Activated CD8-positive, alpha-beta T cell treated with anti-CD3 and anti-CD28 coated beads, Interleukin-2, amount 10 ng/mL, durations not matched to agents 7 days and 5 days (primary cell): Measurements from ENCODE around the gene ANKMY2. TPM values are rescaled to one million over a fixed set of nuclear protein-coding genes. Genes with fewer than 3 reads are reported as not detected.
"Not testable (repeated sequence)": the region's sequence is repeated elsewhere in the genome, so short reads cannot be mapped to it uniquely, and the experiment has no call there.

Source experiments
- ATAC-seq: fragments of 150-1000 bp; cut with Tn5 transposase; one replicate; pipeline ENCODE4 v1.10.0; 2021; ENCODE audit warnings: moderate library complexity
- CTCF ChIA-PET: fragments of 350-600 bp; sonication (Branson Sonifier 250); formaldehyde crosslinking; loops from one replicate; lab custom pipeline; 2021; ENCODE audit warnings: antibody characterized with exemption; lab: Charles Lee
- POLR2A ChIA-PET: fragments of 350-600 bp; sonication (Branson Sonifier 250); formaldehyde crosslinking; loops from one replicate; lab custom pipeline; 2021; ENCODE audit warnings: antibody characterized with exemption; lab: Charles Lee
- DNase-seq: peaks from one replicate; pipeline ENCODE4 v3.0.0-alpha.2; 2020
- H3K27ac Mint-ChIP-seq: one replicate; pipeline ENCODE4 v1.8.0; 2021; ENCODE audit warnings: mild to moderate bottlenecking, mixed read lengths
- H3K27me3 Mint-ChIP-seq: one replicate; pipeline ENCODE4 v1.8.0; 2021; ENCODE audit warnings: low read depth, mixed read lengths
- H3K36me3 Mint-ChIP-seq: one replicate; pipeline ENCODE4 v1.8.0; 2021; ENCODE audit warnings: low read depth, mixed read lengths
- H3K4me1 Mint-ChIP-seq: one replicate; pipeline ENCODE4 v1.8.0; 2021; ENCODE audit warnings: low read depth, mixed read lengths
- H3K4me3 Mint-ChIP-seq: one replicate; pipeline ENCODE4 v1.8.0; 2021; ENCODE audit warnings: mild to moderate bottlenecking, mixed read lengths
- H3K9me3 Mint-ChIP-seq: one replicate; pipeline ENCODE4 v1.8.0; 2022; ENCODE audit warnings: mixed read lengths; ENCODE audit not compliant: insufficient read depth
- total RNA-seq, 2 experiments: library from RNA; stranded (reverse); gene quantifications; one replicate each; pipeline ENCODE4 v1.2.3, GENCODE V29; 2021

ANKMY2 gene
- total RNA-seq, 2 experiments from 2014 or later, result 14.3 to 14.5 TPM

DNA sequence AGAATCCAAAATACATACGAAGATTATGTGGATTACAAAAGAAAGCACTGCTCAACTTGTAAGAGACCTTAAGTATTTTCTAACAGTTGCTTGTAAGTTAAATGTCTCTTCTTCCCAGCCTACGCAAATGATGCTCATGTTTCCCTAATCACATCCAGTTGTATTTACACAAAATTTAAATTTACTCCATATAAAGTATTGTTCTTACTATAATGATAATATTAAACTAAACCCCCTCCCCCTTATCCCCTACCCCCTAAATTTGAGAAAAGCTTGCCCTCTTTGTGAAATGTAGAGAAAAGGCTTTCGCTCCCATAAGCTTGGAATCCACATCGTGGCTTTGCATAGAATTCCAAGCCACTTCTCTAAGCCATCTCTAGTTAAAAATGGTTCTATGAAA lies 29.4 kb downstream of the ANKMY2 start:
- no peaks in the 10 kb centered on the region for H3K27me3 Mint-ChIP-seq
- DNase-seq, result no peak
- H3K27ac Mint-ChIP-seq, result no peak overlapping the region
- peaks cover 33% of the 10 kb centered on the region for H3K36me3 Mint-ChIP-seq
- POLR2A ChIA-PET, result no interaction called here
- CTCF ChIA-PET, result no interaction called here
- H3K4me3 Mint-ChIP-seq, result no peak overlapping the region
- no peak for ATAC-seq
- peaks cover 6% of the 10 kb centered on the region for H3K4me1 Mint-ChIP-seq
- no peaks in the 10 kb centered on the region for H3K9me3 Mint-ChIP-seq

DNA sequence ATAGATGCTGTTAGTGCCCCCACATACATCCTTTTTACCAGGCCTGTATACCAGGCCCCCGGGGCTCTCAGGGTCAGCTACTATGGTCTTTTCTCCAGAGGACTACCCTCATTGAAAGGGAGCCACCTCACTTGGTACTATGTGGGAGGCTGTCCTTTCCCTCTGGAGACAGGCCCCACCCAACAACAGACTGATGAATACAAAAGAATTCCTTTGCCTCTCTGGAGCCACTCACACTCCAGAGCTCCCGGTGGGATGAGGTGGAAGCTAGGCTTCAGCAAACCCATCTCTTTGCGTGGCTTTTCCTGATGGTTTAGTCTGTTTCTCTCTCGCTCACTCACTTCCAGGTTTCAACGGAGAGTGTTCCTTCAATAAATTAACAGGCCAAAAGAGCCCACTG lies 30.3 kb downstream of the ANKMY2 start:
- CTCF ChIA-PET, result interaction anchor here (1.1 to 1.2 kb wide), 2 partner anchors 19 to 305 kb away, joined by 3 read pairs; no protein-coding TSS in a partner anchor
- ATAC-seq (no peak), DNase-seq (no peak)
- Mint-ChIP-seq H3K27ac (no peak overlapping the region), H3K4me3 (no peak overlapping the region), H3K27me3 (no peaks in the 10 kb centered on the region), H3K36me3 (peaks cover 35% of the 10 kb centered on the region), H3K9me3 (no peaks in the 10 kb centered on the region), H3K4me1 (peaks cover 4% of the 10 kb centered on the region)
- POLR2A ChIA-PET, result no interaction called here

DNA sequence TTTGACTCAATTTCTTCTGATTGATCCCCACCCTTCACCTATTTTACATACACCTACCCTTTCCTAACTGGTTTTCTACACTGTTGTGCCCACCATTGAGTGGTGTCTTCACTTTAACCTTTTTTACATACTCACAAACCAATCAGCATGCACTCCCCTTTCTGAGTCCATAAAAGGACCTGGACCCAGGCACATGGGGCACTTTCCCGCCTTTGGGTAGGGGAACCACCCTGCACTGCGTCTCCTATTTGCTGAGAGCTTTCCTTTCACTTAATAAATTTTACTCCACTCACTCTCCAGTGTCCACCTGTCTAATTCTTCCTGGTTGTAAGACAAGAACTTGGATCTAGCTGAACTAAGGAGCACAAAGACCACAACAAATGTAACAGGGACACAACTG lies 33.8 kb downstream of the ANKMY2 start:
- no peak overlapping the region for H3K4me3 Mint-ChIP-seq
- ATAC-seq (no peak), DNase-seq (no peak)
- ChIA-PET POLR2A (interaction anchor here (1.0 kb wide), 1 partner anchor 34 kb away, joined by 3 read pairs; the partner anchor contains the start of genes ANKMY2 and BZW2), CTCF (interaction anchor here (1.6 kb wide), 1 partner anchor 9 kb away, joined by 3 read pairs; no protein-coding TSS in a partner anchor)
- H3K9me3 Mint-ChIP-seq, result no peaks in the 10 kb centered on the region
- H3K27me3 Mint-ChIP-seq, result no peaks in the 10 kb centered on the region
- H3K36me3 Mint-ChIP-seq, result peaks cover 25% of the 10 kb centered on the region
- no peaks in the 10 kb centered on the region for H3K4me1 Mint-ChIP-seq
- no peak overlapping the region for H3K27ac Mint-ChIP-seq

DNA sequence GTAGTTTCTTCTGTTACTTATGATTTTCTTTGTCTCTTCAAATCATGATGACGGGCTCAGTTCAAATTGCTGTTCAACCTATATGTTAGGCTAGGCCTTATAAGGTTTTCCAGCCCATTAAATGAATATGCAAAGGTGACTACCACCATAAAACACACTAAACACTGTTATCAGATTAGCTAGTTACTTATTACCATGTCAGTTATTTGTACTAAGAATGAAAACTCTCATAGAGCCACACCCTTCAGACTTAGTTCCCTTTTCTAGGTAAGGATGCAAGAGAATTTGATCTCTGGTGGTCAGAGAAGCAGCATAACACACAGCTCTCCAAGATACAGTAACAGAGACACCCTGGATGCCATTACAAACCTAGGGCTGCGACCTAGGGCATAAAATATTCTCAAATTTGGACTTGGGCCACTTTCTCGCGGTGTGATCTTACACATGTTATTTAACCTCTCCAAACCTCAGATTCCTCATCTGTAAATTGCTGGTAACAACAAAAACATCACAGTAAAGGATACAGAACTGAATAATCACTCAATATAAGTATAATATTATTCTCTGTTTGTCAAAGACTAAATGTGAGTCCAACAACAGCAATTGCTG lies 35.6 kb downstream of the ANKMY2 start:
- Mint-ChIP-seq H3K27ac (no peak overlapping the region), H3K9me3 (no peaks in the 10 kb centered on the region), H3K4me1 (no peaks in the 10 kb centered on the region), H3K27me3 (no peaks in the 10 kb centered on the region), H3K4me3 (no peak overlapping the region), H3K36me3 (peaks cover 19% of the 10 kb centered on the region)
- POLR2A ChIA-PET, result interaction anchor here (0.6 kb wide), 1 partner anchor 15 kb away, joined by 3 read pairs; no protein-coding TSS in a partner anchor
- ATAC-seq (no peak), DNase-seq (no peak)
- CTCF ChIA-PET, result interaction anchor here (1.6 to 2.2 kb wide), 2 partner anchors 16 to 45 kb away, joined by 5 to 7 read pairs; no protein-coding TSS in a partner anchor

DNA sequence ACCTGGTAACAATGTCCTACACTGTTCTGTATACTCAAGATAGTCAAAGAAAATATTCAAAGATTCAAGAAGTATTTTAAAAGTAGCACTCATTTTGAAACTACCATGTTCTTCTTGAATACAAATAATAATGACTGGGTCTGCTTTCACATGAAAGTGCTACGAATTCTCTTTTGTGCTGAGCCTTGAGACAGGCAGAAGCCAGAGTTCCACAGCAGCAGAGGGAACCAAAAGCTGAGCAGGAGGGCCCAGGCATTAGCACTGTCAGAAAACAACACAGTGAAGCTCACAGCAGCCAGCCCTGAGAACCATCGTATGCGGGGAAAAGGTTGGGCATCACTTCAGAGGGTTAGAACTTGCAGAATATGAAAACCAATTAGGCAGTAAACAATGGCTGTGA lies 38.9 kb downstream of the ANKMY2 start:
- DNase-seq, result no peak
- no peaks in the 10 kb centered on the region for H3K27me3 Mint-ChIP-seq
- ChIA-PET CTCF (no interaction called here), POLR2A (no interaction called here)
- no peaks in the 10 kb centered on the region for H3K4me1 Mint-ChIP-seq
- H3K36me3 Mint-ChIP-seq, result peaks cover 27% of the 10 kb centered on the region
- H3K4me3 Mint-ChIP-seq, result no peak overlapping the region
- no peak overlapping the region for H3K27ac Mint-ChIP-seq
- no peaks in the 10 kb centered on the region for H3K9me3 Mint-ChIP-seq
- ATAC-seq, result no peak

DNA sequence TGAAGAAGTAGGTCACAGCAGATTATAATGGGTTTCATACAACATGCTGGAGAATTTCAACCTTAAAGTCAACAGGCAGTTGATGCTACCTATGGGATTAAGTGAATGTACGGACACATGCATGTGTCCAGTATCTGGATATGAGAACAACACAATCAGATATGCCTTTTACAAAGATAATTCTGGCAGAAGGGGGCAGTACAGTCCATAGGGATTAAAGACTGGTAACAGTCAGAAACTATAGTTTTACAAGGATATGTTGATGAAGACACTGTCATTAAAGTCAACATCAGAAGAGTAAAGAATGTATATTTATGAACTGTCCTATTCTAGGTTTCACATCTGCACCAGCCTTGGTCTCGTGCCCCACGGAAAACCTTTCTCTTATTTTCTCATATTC lies 41.5 kb downstream of the ANKMY2 start:
- Mint-ChIP-seq H3K27ac (no peak overlapping the region), H3K9me3 (no peaks in the 10 kb centered on the region), H3K4me3 (no peak overlapping the region), H3K27me3 (no peaks in the 10 kb centered on the region), H3K36me3 (peaks cover 36% of the 10 kb centered on the region), H3K4me1 (no peaks in the 10 kb centered on the region)
- ChIA-PET CTCF (interaction anchor here (1.6 kb wide), 1 partner anchor 14 kb away, joined by 3 read pairs; no protein-coding TSS in a partner anchor), POLR2A (no interaction called here)
- no peak for DNase-seq
- ATAC-seq, result no peak

DNA sequence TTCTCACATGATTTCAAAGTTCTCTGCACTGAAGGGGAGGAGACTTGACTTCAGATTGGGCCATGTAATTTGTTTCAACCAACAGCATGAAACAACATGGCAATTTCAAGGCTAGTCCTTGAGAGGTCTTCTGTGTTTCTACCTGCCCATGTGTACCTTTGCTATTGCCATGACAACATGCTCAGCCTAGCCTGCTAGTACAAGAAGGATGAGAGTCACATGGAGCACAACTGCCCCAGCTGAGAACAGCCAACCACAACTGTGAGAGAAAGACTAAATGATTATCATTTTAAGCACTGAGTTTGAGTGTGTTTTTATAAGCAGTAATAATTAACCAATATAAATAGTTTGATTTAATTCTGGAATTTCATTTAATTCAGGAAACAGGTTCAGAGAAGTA lies 41.9 kb downstream of the ANKMY2 start:
- DNase-seq, result no peak
- peaks cover 37% of the 10 kb centered on the region for H3K36me3 Mint-ChIP-seq

DNA sequence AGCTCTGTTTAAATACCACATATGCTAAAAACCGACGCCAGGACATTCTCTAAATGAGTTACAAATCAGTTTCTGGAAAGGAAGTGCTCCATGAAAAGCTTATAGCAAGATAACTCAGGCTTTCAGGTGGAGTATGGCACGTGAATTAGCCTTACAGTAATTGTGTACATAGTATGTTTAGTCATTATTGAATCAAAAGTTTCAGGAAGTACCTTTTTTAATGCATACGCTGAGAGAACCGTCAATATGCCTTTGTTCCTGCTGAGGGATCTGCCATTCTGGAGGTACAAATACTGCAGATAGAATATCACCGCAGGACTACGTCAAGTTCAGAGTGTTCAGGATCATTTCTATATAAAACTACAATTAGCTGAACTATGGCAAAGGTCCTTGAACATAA lies 45.7 kb downstream of the ANKMY2 start:
- ATAC-seq (no peak), DNase-seq (no peak)
- no peak overlapping the region for H3K27ac Mint-ChIP-seq
- CTCF ChIA-PET, result interaction anchor here (1.4 kb wide), 1 partner anchor 34 kb away, joined by 3 read pairs; no protein-coding TSS in a partner anchor
- no peaks in the 10 kb centered on the region for H3K27me3 Mint-ChIP-seq
- no peak overlapping the region for H3K4me3 Mint-ChIP-seq
- H3K4me1 Mint-ChIP-seq, result no peaks in the 10 kb centered on the region
- peaks cover 36% of the 10 kb centered on the region for H3K36me3 Mint-ChIP-seq
- no peaks in the 10 kb centered on the region for H3K9me3 Mint-ChIP-seq
- POLR2A ChIA-PET, result no interaction called here

More for the DNA sequence above, 41.9 kb downstream of the ANKMY2 start:
- ChIA-PET CTCF (interaction anchor here (1.6 to 2.1 kb wide), 2 partner anchors 15 to 39 kb away, joined by 3 to 10 read pairs; no protein-coding TSS in a partner anchor), POLR2A (no interaction called here)
- Mint-ChIP-seq H3K27me3 (no peaks in the 10 kb centered on the region), H3K4me3 (no peak overlapping the region), H3K4me1 (no peaks in the 10 kb centered on the region), H3K27ac (no peak overlapping the region), H3K9me3 (no peaks in the 10 kb centered on the region)
- ATAC-seq, result peak; percentile 42

DNA sequence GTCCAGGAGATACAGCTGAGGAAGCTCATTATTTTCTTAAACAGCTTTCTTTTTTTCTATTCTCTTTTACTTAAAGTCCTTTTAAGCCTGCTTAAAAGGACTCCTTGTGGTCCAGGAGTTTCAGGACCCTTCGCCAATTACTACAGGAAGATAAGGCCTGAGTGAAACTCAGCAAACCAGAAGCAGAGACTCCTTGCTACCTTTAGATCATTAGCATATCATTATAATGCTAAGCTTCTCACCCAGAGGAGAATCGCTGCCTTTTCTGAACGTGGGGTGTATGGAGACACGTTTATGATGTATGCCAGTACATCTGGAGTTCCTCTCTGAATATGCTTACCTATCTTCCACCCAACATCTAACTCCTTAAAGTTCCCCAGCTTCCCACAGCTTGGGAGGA lies 47.5 kb downstream of the ANKMY2 start:
- no peak for ATAC-seq
- no peaks in the 10 kb centered on the region for H3K27me3 Mint-ChIP-seq
- no peak overlapping the region for H3K4me3 Mint-ChIP-seq
- H3K36me3 Mint-ChIP-seq, result peaks cover 30% of the 10 kb centered on the region
- DNase-seq, result no peak
- H3K27ac Mint-ChIP-seq, result no peak overlapping the region
- H3K4me1 Mint-ChIP-seq, result no peaks in the 10 kb centered on the region
- POLR2A ChIA-PET, result interaction anchor here (1.2 kb wide), 1 partner anchor 177 kb away, joined by 4 read pairs; no protein-coding TSS in a partner anchor
- CTCF ChIA-PET, result interaction anchor here (0.9 to 1.3 kb wide), 2 partner anchors 33 to 35 kb away, joined by 3 to 6 read pairs; no protein-coding TSS in a partner anchor
- no peaks in the 10 kb centered on the region for H3K9me3 Mint-ChIP-seq

DNA sequence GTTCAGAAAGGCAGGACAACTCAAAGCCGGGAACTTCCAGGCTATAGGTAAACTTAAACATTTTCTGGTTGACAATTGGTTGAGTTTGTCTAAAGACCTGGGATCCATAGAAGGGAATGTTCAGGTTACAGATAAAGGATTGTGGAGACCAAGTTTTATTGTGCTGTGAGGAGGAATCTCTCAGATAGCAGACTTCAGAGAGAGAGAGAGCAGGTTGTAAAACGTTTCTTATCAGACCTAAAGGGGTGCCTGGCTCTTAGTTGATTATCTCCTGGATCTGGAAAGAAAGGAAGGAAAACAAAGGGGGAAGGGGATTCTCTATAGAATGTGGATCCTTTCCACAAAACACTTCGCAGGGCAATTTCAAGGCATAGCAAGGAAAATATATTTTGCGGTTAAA lies 50.0 kb downstream of the ANKMY2 start:
- H3K4me3 Mint-ChIP-seq, DNase-seq, H3K4me1 Mint-ChIP-seq, H3K27ac Mint-ChIP-seq, H3K27me3 Mint-ChIP-seq, CTCF ChIA-PET, H3K9me3 Mint-ChIP-seq, ATAC-seq, POLR2A ChIA-PET: not testable (repeated sequence)
- peaks cover 11% of the 10 kb centered on the region for H3K36me3 Mint-ChIP-seq

DNA sequence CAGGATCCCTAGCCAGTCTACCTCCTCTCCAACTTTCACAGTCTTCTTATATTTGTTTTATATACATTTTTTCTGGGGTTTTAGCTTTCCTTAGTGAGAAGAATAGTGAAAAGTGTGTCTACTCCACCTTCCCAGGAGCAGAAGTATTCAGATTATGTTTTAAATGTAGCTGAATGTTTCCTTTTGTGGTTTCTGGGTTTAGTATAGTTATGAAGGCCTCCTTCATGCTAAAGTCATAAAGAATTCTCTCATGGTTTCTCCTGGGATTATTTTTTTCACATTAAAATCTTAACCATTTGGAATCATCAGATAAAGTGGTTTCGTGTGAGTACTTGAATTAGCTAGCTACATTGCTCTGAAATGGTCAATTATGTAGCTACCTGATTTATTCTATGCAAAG lies 50.9 kb downstream of the ANKMY2 start:
- Mint-ChIP-seq H3K27ac (no peak overlapping the region), H3K27me3 (no peaks in the 10 kb centered on the region), H3K4me1 (no peaks in the 10 kb centered on the region), H3K36me3 (peaks cover 9% of the 10 kb centered on the region), H3K4me3 (no peak overlapping the region), H3K9me3 (no peaks in the 10 kb centered on the region)
- DNase-seq, result no peak
- no peak for ATAC-seq
- CTCF ChIA-PET, result interaction anchor here (1.0 to 1.2 kb wide), 3 partner anchors 14 to 324 kb away, joined by 3 to 5 read pairs (median 3); no protein-coding TSS in a partner anchor
- POLR2A ChIA-PET, result interaction anchor here (0.6 kb wide), 1 partner anchor 15 kb away, joined by 3 read pairs; no protein-coding TSS in a partner anchor

DNA sequence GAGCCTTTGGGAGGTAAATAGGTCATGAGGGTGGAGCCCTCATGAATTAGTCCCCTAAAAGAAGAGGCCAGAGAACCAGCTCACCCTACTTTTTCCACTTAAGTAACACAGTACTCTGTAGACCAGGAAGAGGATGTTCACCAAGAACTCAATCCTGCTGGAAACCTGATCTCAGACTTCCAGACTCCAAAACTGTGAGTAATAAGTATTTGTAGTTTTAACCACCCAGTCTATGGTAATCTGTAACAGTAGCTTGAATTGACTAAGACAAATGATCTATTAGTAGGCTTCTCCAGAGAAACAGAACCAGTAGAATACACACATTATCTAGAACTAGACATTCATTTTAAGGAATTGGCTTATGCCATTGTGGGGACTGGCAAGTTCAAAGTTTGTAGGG lies 51.5 kb downstream of the ANKMY2 start:
- H3K27ac Mint-ChIP-seq, result no peak overlapping the region
- H3K4me1 Mint-ChIP-seq, result no peaks in the 10 kb centered on the region
- H3K9me3 Mint-ChIP-seq, result no peaks in the 10 kb centered on the region
- H3K36me3 Mint-ChIP-seq, result peaks cover 4% of the 10 kb centered on the region
- no peak overlapping the region for H3K4me3 Mint-ChIP-seq
- CTCF ChIA-PET, result interaction anchor here (1.0 to 1.2 kb wide), 4 partner anchors 9 to 324 kb away, joined by 3 to 7 read pairs (median 4); no protein-coding TSS in a partner anchor
- ATAC-seq, result no peak
- no peak for DNase-seq
- no peaks in the 10 kb centered on the region for H3K27me3 Mint-ChIP-seq
- POLR2A ChIA-PET, result interaction anchor here (0.6 kb wide), 1 partner anchor 16 kb away, joined by 3 read pairs; no protein-coding TSS in a partner anchor
